IMR-90 (cell line): ENCODE measurements around the gene TCEAL3. TPM values are rescaled to one million over a fixed set of nuclear protein-coding genes. Genes with fewer than 3 reads are reported as not detected.

Source experiments
- ATAC-seq: fragments of 200-7000 bp; cut with Tn5 transposase; 2 replicates; pipeline ENCODE4 v1.9.1; 2020; ENCODE audit warnings: low read depth, mild to moderate bottlenecking, moderate library complexity
- BruUV-seq: library from RNA; stranded (reverse); fragments of 400-500 nt; replicated peaks from 2 replicates; lab custom pipeline; 2021; lab: Mats Ljungman, UMichigan
- CTCF ChIA-PET: fragments of 300-600 bp; formaldehyde crosslinking; extraction: SDS; loops from one replicate; lab custom pipeline; 2021; ENCODE audit warnings: antibody characterized with exemption; lab: Yijun Ruan, JAX
- POLR2A ChIA-PET: fragments of 300-600 bp; sonication (Branson Sonifier 250); formaldehyde crosslinking; loops from one replicate; lab custom pipeline; 2022; ENCODE audit warnings: antibody characterized with exemption; ENCODE audit not compliant: unreplicated experiment; lab: Charles Lee
- DNase-seq: peaks from one replicate; pipeline ENCODE4 v3.0.0; 2013
- H2AFZ ChIP-seq: replicated peaks from 2 replicates; pipeline ENCODE3; 2013; ENCODE audit warnings: low read length, mild to moderate bottlenecking; ENCODE audit not compliant: poor library complexity
- H2AK5ac ChIP-seq: 2 replicates; pipeline ENCODE4 v1.6.1; 2013; ENCODE audit warnings: low read depth, low read length, inconsistent platforms
- H2AK9ac ChIP-seq: replicated peaks from 2 replicates; pipeline ENCODE3; 2013; ENCODE audit warnings: mild to moderate bottlenecking, low read depth, low read length, moderate library complexity; ENCODE audit not compliant: poor library complexity
- H2BK120ac ChIP-seq: 2 replicates; pipeline ENCODE4 v1.6.1; 2013; ENCODE audit warnings: low read depth, low read length, inconsistent platforms
- H2BK15ac ChIP-seq: 3 replicates; pipeline ENCODE4 v1.6.1; 2013; ENCODE audit warnings: low read depth, low read length, inconsistent platforms
- H2BK20ac ChIP-seq: 2 replicates; pipeline ENCODE4 v1.6.1; 2013; ENCODE audit warnings: low read depth, mild to moderate bottlenecking, inconsistent platforms, low read length, moderate library complexity
- H2BK5ac ChIP-seq: 2 replicates; pipeline ENCODE4 v1.6.1; 2013; ENCODE audit warnings: mild to moderate bottlenecking, low read depth, low read length, inconsistent platforms; ENCODE audit not compliant: poor library complexity, severe bottlenecking
- H3K14ac ChIP-seq: replicated peaks from 2 replicates; pipeline ENCODE4 v1.6.1; 2013; ENCODE audit warnings: low read depth, low read length, inconsistent platforms
- H3K18ac ChIP-seq: 2 replicates; pipeline ENCODE4 v1.6.1; 2013; ENCODE audit warnings: low read depth, low read length, control low read depth
- H3K23ac ChIP-seq: 2 replicates; pipeline ENCODE4 v1.6.1; 2013; ENCODE audit warnings: low read depth, low read length, inconsistent platforms
- H3K27ac ChIP-seq: 2 replicates; pipeline ENCODE4 v1.5.1; 2013; ENCODE audit warnings: mild to moderate bottlenecking, control low read depth, low read length; ENCODE audit not compliant: insufficient read depth
- H3K27me3 ChIP-seq: 2 replicates; pipeline ENCODE4 v1.6.1; 2013; ENCODE audit warnings: low read length; ENCODE audit not compliant: control insufficient read depth, insufficient read depth
- H3K36me3 ChIP-seq: 2 replicates; pipeline ENCODE4 v1.6.1; 2013; ENCODE audit warnings: low read length, mixed read lengths; ENCODE audit not compliant: control insufficient read depth, insufficient read depth
- H3K4ac ChIP-seq: 2 replicates; pipeline ENCODE4 v1.6.1; 2013; ENCODE audit warnings: low read depth, low read length, inconsistent platforms
- H3K4me1 ChIP-seq: 2 replicates; pipeline ENCODE4 v1.6.1; 2013; ENCODE audit warnings: low read length, mixed read lengths; ENCODE audit not compliant: control insufficient read depth, insufficient read depth
- H3K4me2 ChIP-seq: 2 replicates; pipeline ENCODE4 v1.6.1; 2013; ENCODE audit warnings: low read depth, mild to moderate bottlenecking, control low read depth, low read length, moderate library complexity
- H3K4me3 ChIP-seq: 2 replicates; pipeline ENCODE4 v1.5.1; 2013; ENCODE audit warnings: low read depth, mild to moderate bottlenecking, control low read depth, low read length, moderate library complexity; ENCODE audit not compliant: insufficient read depth
- H3K56ac ChIP-seq: 2 replicates; pipeline ENCODE4 v1.6.1; 2013; ENCODE audit warnings: low read length, inconsistent platforms; ENCODE audit not compliant: insufficient read depth; ENCODE audit errors: extremely low read depth
- H3K79me1 ChIP-seq, 2 experiments: 2 replicates each; pipeline ENCODE4 v1.6.1; 2013; ENCODE audit warnings: low read length in 2 of 2, inconsistent platforms in 1 of 2, low read depth in 1 of 2
- H3K9ac ChIP-seq: 2 replicates; pipeline ENCODE4 v1.6.1; 2013; ENCODE audit warnings: low read depth, low read length, control low read depth
- H3K9me1 ChIP-seq: 2 replicates; pipeline ENCODE4 v1.6.1; 2013; ENCODE audit warnings: low read length, inconsistent platforms; ENCODE audit not compliant: insufficient read depth
- H3K9me3 ChIP-seq: 2 replicates; pipeline ENCODE4 v1.6.1; 2013; ENCODE audit warnings: low read length; ENCODE audit not compliant: control insufficient read depth, insufficient read depth
- H4K20me1 ChIP-seq: 2 replicates; pipeline ENCODE4 v1.6.1; 2013; ENCODE audit warnings: low read length, inconsistent platforms; ENCODE audit not compliant: insufficient read depth
- H4K5ac ChIP-seq: 2 replicates; pipeline ENCODE4 v1.6.1; 2013; ENCODE audit warnings: mild to moderate bottlenecking, low read depth, low read length, control low read depth
- H4K8ac ChIP-seq, 2 experiments: 2 replicates each; pipeline ENCODE4 v1.6.1; 2013; ENCODE audit warnings: low read depth in 2 of 2, low read length in 2 of 2, control low read depth in 1 of 2, inconsistent platforms in 1 of 2
- H4K91ac ChIP-seq: 2 replicates; pipeline ENCODE4 v1.6.1; 2013; ENCODE audit warnings: low read depth, low read length, inconsistent platforms; ENCODE audit not compliant: insufficient read depth
- BHLHE40 ChIP-seq: fragments of 150-350 bp; IDR thresholded peaks from 2 replicates; pipeline ENCODE4 v1.6.1; 2016; ENCODE audit warnings: mild to moderate bottlenecking, low read depth, low read length
- CEBPB ChIP-seq: IDR thresholded peaks from 2 replicates; pipeline ENCODE4 v1.6.1; 2012; ENCODE audit warnings: low read depth, low read length, improper control_type of control experiment
- CHD1 ChIP-seq: IDR thresholded peaks from 2 replicates; pipeline ENCODE4 v1.6.1; 2012; ENCODE audit warnings: low read depth, low read length, improper control_type of control experiment
- ELK1 ChIP-seq: fragments of 150-350 bp; IDR thresholded peaks from 2 replicates; pipeline ENCODE4 v1.6.1; 2016; ENCODE audit warnings: low read depth, mild to moderate bottlenecking, low read length, moderate library complexity, borderline replicate concordance
- MAFK ChIP-seq: IDR thresholded peaks from 2 replicates; pipeline ENCODE4 v1.6.1; 2012; ENCODE audit warnings: low read depth, low read length, improper control_type of control experiment
- MAZ ChIP-seq: IDR thresholded peaks from 2 replicates; pipeline ENCODE4 v1.6.1; 2012; ENCODE audit warnings: low read depth, mild to moderate bottlenecking, low read length, improper control_type of control experiment, moderate library complexity, borderline replicate concordance
- RAD21 ChIP-seq: IDR thresholded peaks from 2 replicates; pipeline ENCODE4 v1.6.1; 2012; ENCODE audit warnings: low read length, improper control_type of control experiment
- RCOR1 ChIP-seq: IDR thresholded peaks from 2 replicates; pipeline ENCODE4 v1.6.1; 2012; ENCODE audit warnings: mild to moderate bottlenecking, low read length, improper control_type of control experiment; ENCODE audit not compliant: insufficient replicate concordance
- RFX5 ChIP-seq: IDR thresholded peaks from 2 replicates; pipeline ENCODE4 v1.8.0; 2012; ENCODE audit warnings: low read depth, mild to moderate bottlenecking, low read length, moderate library complexity
- USF2 ChIP-seq: fragments of 150-350 bp; IDR thresholded peaks from 2 replicates; pipeline ENCODE4 v1.6.1; 2017; ENCODE audit warnings: mild to moderate bottlenecking, antibody characterized with exemption, low read length, low read depth
- WGBS, 2 experiments: methylation state at CpG; one replicate each; pipeline versions ENCODE4 v1.1.5 to v1.1.7; 2013; ENCODE audit warnings: missing lambda C conversion rate in 2 of 2; ENCODE audit not compliant: insufficient read length in 1 of 2; ENCODE audit errors: extremely low coverage in 2 of 2; 5-methylcytosine and 5-hydroxymethylcytosine counted together
- dilution Hi-C: fragments of 300-500 bp; cut with HindIII; formaldehyde crosslinking; loops from one replicate; pipeline ENCODE4 v1.14.3; 2018; ENCODE audit warnings: low sequenced_read_pairs; ENCODE audit not compliant: unreplicated experiment
- in situ Hi-C: fragments of 300-500 bp; cut with MboI; formaldehyde crosslinking; loops from 3 replicates; pipeline ENCODE4 v1.14.3; 2019; ENCODE audit warnings: low sequenced_read_pairs, inconsistent platforms, mixed read lengths
- intact Hi-C: fragments of 100-400 bp; cut with micrococcal nuclease; formaldehyde crosslinking; loops from 2 replicates; pipeline ENCODE4 v1.10.0; 2022
- polyA plus RNA-seq, 3 experiments: library from polyadenylated mRNA; depleted of rRNA; stranded (reverse); fragments of >200 nt; gene quantifications; 2 replicates each; pipeline ENCODE4 v1.2.3, GENCODE V29; 2012; ENCODE audit warnings: low replicate concordance in 1 of 3
- total RNA-seq: library from RNA; depleted of rRNA; stranded (reverse); fragments of >200 nt; gene quantifications from 2 replicates; pipeline ENCODE4 v1.2.3, GENCODE V29; 2012

The TCEAL3 gene
- total and polyA plus RNA-seq, 2 of the 4 experiments (the other 2 are of a cell fraction), result 3.2 to 24.2 TPM

- no peaks in the 10 kb centered on the region for H4K20me1 ChIP-seq
- H2BK120ac ChIP-seq, result no peak overlapping the region
- no peak overlapping the region for H3K18ac ChIP-seq
- H3K4me3 ChIP-seq, result no peak overlapping the region
- BruUV-seq, result no TSS peak
- H3K4me2 ChIP-seq, result no peak overlapping the region
- no peak overlapping the region for H3K4ac ChIP-seq
- no peaks in the 10 kb centered on the region for H3K79me1 ChIP-seq
- H3K14ac ChIP-seq, result no peak overlapping the region
- no peaks in the 10 kb centered on the region for H3K36me3 ChIP-seq
- no peak overlapping the region for H2AFZ ChIP-seq
- no peak overlapping the region for H2BK5ac ChIP-seq
- H2AK5ac ChIP-seq, result no peak overlapping the region
- H3K27me3 ChIP-seq, result peaks cover 3% of the 10 kb centered on the region; the same call in 1 of the 2 replicates
- DNase-seq (no peak), ATAC-seq (no peak)
- H3K9me3 ChIP-seq, result no peaks in the 10 kb centered on the region
- intact Hi-C loops (loop anchor here (10.0 kb wide), 1 partner anchor 62 kb away; no protein-coding TSS in a partner anchor), dilution Hi-C loops (no loop called here), in situ Hi-C loops (no loop called here)
- no peak overlapping the region for H2BK20ac ChIP-seq
- no peak overlapping the region for H4K5ac ChIP-seq
- H3K27ac ChIP-seq, result no peak overlapping the region
- H3K56ac ChIP-seq, result no peak overlapping the region
- H4K8ac ChIP-seq, result no peak overlapping the region
- H3K4me1 ChIP-seq, result no peaks in the 10 kb centered on the region
- H2AK9ac ChIP-seq, result no peak overlapping the region
- no peak overlapping the region for H3K9ac ChIP-seq
- WGBS, 2 experiments, result no CpG with 5 or more reads among the region's 1 CpG
- CTCF ChIA-PET, result interaction anchor here (1.1 to 1.6 kb wide), 2 partner anchors 21 to 23 kb away, joined by 3 to 5 read pairs; no protein-coding TSS in a partner anchor
- H2BK15ac ChIP-seq, result no peak overlapping the region
- POLR2A ChIA-PET, result no interaction called here
- TF ChIP-seq BHLHE40 (no peak), USF2 (no peak), CEBPB (no peak), MAZ (no peak), RFX5 (no peak), CHD1 (no peak), ELK1 (no peak), RCOR1 (no peak), RAD21 (no peak), MAFK (no peak)
- H3K9me1 ChIP-seq, result no peaks in the 10 kb centered on the region
- no peak overlapping the region for H3K23ac ChIP-seq
- H4K91ac ChIP-seq, result no peak overlapping the region
Measured at GRCh38 chrX:103573202-103573601, 34.6 kb upstream of the TCEAL3 start.
